NCI-H128 (cell line): ENCODE results near the gene GPBP1L1.
A peak's percentile ranks its signal among the peaks of the same experiment; 100 is the strongest.
"Not testable (repeated sequence)": the region's sequence is repeated elsewhere in the genome, so short reads cannot be mapped to it uniquely, and the experiment has no call there.

Experiments used
- DNase-seq: peaks from one replicate; lab custom pipeline; 2025; ENCODE audit not compliant: unreplicated experiment; lab: John Stamatoyannopoulos, UW

The GPBP1L1 gene

GRCh38 chr1:45686288-45687013, at the start of gene GPBP1L1:
TSS of gene GPBP1L1 (minus strand) at chr1:45686533. CDS start at chr1:45659087, 27,446 bp downstream.
- peak; percentile 96 for DNase-seq

- DNase-seq, result no peak
Measured at GRCh38 chr1:45730780-45731319, 44.5 kb upstream of the GPBP1L1 start.

GRCh38 chr1:45730075-45730779, 43.9 kb upstream of the GPBP1L1 start:
- DNase-seq, result no peak

GRCh38 chr1:45726007-45726406, 39.7 kb upstream of the GPBP1L1 start:
- DNase-seq, result not testable (repeated sequence)

- no peak for DNase-seq
Measured at GRCh38 chr1:45723248-45723930, 37.1 kb upstream of the GPBP1L1 start.

- no peak for DNase-seq
Measured at GRCh38 chr1:45722809-45723208, 36.5 kb upstream of the GPBP1L1 start.

GRCh38 chr1:45721207-45721606, 34.9 kb upstream of the GPBP1L1 start:
- no peak for DNase-seq

- DNase-seq, result no peak
Measured at GRCh38 chr1:45718289-45718688, 32.0 kb upstream of the GPBP1L1 start.

GRCh38 chr1:45717386-45717785, 31.1 kb upstream of the GPBP1L1 start:
- DNase-seq, result not testable (repeated sequence)

- DNase-seq, result no peak
Measured at GRCh38 chr1:45716700-45717099, 30.4 kb upstream of the GPBP1L1 start.

GRCh38 chr1:45713711-45714110, 27.4 kb upstream of the GPBP1L1 start:
- DNase-seq, result no peak

- DNase-seq, result no peak
Measured at GRCh38 chr1:45704637-45705036, 18.3 kb upstream of the GPBP1L1 start.

GRCh38 chr1:45694823-45695222, 8.5 kb upstream of the GPBP1L1 start:
- DNase-seq, result no peak

GRCh38 chr1:45693811-45694210, 7.5 kb upstream of the GPBP1L1 start:
- DNase-seq, result not testable (repeated sequence)

GRCh38 chr1:45687754-45688740, 1.7 kb upstream of the GPBP1L1 start, which contains the start of gene TMEM69:
TSS of gene TMEM69 (plus strand) at chr1:45688181. CDS start at chr1:45691069, 2,888 bp downstream.
- DNase-seq, result peak; percentile 67

- peak; percentile 99 for DNase-seq
Measured at GRCh38 chr1:45687014-45687753, 851 bp upstream of the GPBP1L1 start.

- DNase-seq, result peak; percentile 66
Measured at GRCh38 chr1:45686015-45686287, 382 bp downstream of the GPBP1L1 start.

- DNase-seq, result no peak
Measured at GRCh38 chr1:45685308-45686014, 872 bp downstream of the GPBP1L1 start.

- DNase-seq, result no peak
Measured at GRCh38 chr1:45684402-45684801, 1.9 kb downstream of the GPBP1L1 start.
